NCI-H82 (cell line): ENCODE measurements around the gene KCNF1.

Source experiments
- DNase-seq: peaks from one replicate; lab custom pipeline; 2025; lab: John Stamatoyannopoulos, UW

The KCNF1 gene

DNA sequence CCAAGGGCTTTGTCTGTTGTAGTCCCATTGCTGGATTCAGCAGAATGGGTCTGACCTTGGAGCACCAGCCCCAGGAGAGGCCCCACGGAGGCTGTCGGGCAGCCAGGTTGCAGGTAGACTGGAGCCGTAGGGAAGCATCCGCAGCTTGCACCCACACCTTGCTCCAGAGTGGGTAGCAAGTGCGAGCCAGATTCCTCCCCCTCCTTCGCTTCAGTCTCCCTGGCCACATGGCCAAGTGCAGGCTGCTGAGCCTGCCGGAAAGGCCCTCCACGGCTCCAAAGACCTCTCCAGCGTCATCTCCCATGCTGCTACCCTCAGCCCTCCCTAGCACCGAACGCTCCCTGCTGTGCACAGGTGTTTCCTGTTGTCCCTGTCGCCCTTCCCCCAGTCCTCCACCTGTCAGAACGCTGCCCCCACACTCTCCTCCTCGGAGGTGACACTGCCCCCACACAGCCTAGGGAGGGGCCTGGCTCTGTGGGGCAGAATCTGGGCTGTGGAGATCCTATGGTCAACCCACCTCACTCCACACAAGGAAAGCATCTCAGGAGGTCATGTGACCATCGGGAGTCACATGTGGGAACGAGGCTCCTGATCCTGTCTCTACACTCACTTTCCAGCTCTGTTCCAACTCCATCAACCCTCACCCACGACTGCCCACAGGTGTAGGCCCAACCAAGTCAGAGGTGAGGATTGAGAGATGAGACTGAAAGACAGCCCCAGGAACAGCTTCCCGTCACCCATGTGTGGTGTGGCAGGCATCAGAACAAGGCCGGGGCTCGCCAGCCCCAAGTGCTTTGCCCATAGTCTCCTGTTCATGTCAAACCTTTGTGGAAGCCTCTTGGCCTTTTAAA is 8.3 kb downstream of the KCNF1 start:
- no peak for DNase-seq

DNA sequence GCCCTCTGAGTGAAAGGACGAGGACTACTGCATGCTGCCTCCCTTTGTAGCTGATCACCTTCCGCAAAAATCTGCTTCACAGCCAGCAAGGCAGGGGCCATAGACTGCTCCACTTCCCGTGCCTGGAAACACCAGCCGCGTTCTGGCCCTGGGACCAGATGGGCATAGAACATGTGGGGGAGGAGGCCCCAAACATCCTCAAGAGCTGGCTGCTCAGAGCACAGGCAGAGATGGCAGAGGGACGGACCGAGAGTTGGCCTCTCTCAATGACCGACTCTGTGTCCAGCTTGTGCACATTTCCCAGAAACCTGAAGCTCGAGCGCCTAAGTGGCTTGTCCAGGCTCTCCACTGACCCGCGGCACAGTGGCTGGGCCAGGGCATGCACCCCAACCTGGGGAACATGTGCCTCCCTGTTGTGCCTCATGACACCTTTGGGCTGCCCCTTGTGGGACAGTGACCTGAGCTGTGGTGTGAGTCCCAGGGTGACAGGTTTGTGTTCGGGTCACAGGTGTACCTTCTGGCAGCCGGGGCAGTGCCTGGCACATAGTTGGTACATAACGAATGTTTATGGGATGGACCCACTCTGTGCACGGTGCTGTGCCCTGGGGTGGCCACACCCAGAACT is 9.1 kb downstream of the KCNF1 start:
- no peak for DNase-seq

GRCh38 chr2:10921525-10921924 is 9.8 kb downstream of the KCNF1 start:
- DNase-seq, result no peak

DNA sequence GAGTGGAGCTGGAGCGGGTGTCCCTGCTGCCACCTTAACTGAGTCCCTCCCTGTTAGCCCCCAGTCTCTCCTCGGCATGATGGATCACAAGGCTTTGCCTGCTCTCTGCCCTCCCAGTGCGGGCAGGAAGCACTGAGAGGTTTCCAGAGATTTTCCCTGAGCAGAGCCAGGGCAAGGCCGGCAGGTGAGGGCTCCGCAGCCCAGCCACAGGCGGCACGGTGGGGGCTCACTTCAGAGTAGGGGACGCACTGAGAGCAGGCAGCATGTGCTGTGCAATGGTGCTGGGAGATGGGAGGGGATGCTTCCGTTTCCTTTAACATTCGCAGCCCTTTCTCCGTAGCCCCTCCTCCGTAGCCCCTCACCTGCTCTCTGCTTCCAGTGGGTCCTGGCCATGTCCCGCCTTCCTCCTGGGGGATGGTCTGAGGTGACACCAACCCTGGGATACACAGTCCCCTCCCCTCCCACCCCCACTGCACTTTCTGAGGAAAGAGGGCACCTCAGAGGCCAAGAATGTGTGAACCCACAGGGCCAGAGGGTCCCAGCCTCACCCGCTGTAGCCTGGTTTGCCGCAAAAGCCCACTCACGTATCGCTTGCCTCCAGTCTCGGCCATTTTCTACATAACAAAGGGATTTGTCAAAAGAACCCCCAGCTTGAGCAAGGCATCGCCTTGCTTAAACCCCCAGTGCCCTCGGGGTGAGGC is 10.7 kb downstream of the KCNF1 start:
- no peak for DNase-seq

DNA sequence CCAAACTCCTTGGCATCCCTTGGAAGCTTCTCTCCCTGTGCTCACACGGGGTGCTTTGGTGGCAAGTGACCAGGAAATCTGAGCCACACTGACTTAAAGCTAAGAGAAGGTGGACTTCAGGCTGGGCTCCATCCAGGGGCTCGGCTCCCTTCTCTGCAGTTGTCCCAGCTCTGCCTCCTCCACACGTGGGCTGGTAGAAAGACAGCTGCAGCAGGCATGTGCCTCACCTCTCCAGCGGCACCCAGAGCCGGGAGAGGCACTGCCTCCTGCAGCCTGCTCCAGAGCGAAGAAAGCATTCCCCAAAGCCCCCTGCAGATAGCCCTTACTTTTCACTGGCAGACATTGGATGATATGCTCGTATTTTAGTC is 11.3 kb downstream of the KCNF1 start:
- no peak for DNase-seq

DNA sequence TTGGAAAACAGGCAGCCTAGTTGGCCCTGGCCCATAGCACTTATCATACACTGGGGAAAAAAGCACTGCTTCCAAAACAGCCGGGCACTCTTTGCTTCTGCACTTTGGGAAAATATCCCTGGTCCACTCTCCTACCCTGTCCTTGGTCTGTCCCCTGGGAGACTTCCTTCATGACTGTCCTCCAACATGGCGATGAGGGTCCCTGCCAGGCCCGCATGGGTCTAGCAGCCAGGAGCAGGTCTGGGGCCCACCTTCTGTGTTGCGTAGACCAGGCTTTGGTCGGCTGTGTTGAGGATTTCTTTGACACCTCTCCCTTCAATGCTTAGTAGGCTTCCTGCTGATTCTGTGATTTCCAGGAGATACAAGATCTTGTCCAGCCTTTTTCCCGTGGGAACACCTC is 12.2 kb downstream of the KCNF1 start:
- DNase-seq, result no peak

DNA sequence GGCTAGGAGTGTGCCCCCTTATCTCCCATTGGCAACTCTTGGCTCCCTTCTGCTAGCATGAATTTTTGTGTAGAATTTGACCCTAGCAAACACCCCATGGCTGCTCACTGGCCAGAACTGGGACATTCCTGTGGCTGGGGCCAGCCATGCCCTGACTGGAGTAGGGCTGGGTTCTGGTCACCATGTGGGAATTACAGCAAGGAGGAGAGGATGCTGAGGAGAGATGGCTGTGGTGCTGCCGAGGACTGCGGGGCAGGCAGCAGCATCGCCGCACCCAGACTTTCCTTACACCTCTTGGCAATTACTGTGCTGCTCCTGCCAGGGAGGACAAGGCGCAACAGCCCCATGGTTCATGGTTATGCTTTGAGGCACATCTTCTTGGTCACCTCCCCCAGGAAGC is 12.7 kb downstream of the KCNF1 start:
- DNase-seq, result no peak

GRCh38 chr2:10924859-10925258 is 13.1 kb downstream of the KCNF1 start:
- DNase-seq, result no peak

DNA sequence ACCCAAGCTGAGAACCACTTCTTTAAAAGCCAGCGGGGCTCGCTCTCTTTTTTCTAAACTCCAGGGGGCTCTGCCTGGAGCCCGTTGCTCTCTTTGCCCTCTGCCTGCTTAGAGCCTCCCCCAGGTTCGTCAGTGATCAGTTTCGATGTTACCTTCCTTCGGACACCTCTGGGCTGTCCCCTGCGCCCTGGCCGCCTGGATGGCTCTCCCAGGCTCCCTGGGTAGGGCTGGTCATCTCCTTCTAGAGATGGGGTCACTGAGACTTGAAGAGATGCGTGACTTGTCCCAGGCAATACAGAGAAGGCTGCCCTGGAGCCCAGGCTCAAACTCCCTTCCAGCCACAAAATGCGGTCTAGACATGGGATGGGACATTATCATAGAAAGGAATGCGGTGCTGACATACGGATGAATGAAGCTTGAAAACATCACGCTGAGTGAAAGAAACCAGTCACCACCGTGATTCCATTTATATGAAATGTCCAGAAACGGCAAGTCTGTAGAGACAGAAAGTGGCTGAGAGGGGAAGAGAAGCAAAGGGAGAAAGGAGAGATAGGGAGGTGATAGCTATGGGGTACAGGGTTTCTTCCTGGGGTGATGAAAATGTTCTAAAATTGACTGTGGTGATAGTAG is 14.6 kb downstream of the KCNF1 start:
- DNase-seq, result no peak

GRCh38 chr2:10930721-10931516 is 19.2 kb downstream of the KCNF1 start:
- DNase-seq, result no peak

GRCh38 chr2:10931710-10932255 is 20.0 kb downstream of the KCNF1 start:
- no peak for DNase-seq

DNA sequence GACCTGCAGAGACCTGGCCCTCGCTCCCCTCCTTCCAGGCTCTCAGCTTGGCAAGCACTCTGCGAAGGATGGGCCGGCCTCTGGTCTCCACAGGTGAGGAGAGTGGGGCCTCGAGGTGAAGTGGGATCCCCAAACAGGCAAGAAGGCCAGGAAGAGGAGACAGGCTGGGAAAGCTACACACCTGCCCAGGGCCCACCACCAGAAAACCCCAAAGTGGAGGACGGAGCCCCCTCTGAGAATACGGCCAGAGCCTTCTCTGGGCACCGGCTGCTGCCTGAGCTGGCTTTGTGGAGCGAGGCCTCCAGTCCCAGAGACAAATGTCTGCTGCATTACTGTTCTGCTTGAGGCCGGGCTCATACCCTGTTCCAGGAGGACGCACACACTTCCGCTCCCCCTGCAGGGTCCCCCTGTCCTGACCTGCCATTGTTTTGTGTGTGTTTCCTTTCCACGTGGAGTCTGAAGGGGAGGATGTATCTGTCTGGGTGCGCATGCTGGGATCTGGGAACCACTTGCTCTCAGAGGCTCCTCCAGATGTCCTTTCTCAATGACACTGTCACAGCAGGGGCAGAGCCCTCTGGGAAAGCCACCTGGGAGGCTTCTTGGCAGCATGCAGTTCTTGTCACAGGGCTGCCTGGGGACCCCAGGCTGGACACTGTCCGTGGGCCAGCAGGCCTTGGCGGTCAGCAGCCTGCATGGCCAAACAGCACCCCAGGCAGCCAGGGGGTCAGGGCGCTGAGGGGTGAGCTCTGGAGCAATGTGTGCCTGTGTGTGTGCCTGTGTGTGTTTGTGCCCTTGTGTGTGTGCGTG is 20.8 kb downstream of the KCNF1 start:
- DNase-seq, result no peak

- DNase-seq, result no peak
Measured at GRCh38 chr2:10933700-10934225, 22.0 kb downstream of the KCNF1 start.

- no peak for DNase-seq
Measured at GRCh38 chr2:10934308-10934978, 22.7 kb downstream of the KCNF1 start.

DNA sequence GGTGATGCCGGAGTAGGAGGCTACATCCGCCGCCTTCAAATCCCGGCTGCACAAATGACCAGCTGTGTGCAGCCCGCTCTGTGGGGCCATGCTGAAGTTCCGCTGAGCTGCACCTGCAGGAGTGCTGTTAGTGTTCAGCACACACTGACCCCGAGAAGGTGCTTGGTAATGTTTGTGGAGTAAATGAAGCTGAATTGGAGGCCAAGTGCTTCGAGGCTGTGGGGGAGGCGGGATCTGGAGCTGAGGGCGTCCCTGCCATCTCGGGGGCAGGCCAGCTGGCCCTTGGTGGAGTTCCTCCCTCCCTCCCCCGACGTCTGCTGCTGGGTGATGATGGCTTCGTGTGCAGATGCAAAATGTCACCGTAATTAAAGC is 23.2 kb downstream of the KCNF1 start:
- DNase-seq, result peak; percentile 38

- DNase-seq, result no peak
Measured at GRCh38 chr2:10935366-10935918, 23.7 kb downstream of the KCNF1 start.

GRCh38 chr2:10935953-10936942 is 24.5 kb downstream of the KCNF1 start:
- no peak for DNase-seq

DNA sequence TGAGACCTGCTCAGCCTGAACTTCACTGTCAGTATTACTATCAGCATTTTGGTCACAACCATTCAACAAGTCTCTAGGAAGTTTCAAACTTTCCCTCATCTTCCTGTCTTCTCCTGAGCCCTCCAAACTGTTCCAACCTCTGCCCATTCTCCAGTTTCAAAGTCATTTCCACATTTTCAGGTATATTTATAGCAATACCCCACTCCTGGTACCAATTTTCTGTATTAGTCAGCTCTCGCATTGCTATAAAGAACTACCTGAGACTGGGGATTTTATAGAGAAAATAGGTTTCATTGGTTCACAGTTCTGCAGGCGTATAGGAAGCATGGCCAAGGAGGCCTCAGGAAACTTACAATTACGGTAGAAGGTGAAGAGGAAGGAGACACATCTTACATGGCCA is 27.3 kb downstream of the KCNF1 start:
- DNase-seq, result no peak
